ENCODE measurements around the gene PRR12. TPM values are rescaled to one million over a fixed set of nuclear protein-coding genes. Genes with fewer than 3 reads are reported as not detected.
A peak's percentile ranks its signal among the peaks of the same experiment; 100 is the strongest.

PRR12 gene
- total and polyA plus RNA-seq, 9 donors, result 2.8 to 44.1 (median 30.1) TPM

- no peaks in the 10 kb centered on the region for H3K27me3 ChIP-seq
- intact Hi-C loops (cut with DNase I), result loop anchor here in 2 of 4 donors (10.0 kb wide), 2 partner anchors 88 to 1862 kb away; partner anchors contain the start of gene ADM5 (in 1 of the 2)
These were observed 6.1 kb downstream of the PRR12 start for GRCh38 chr19:49596954-49597702.

GRCh38 chr19:49597703-49597974, 6.7 kb downstream of the PRR12 start:
- intact Hi-C loops (cut with DNase I), result loop anchor here in 2 of 4 donors (10.0 kb wide), 2 partner anchors 87 to 1863 kb away; partner anchors contain the start of gene ADM5 (in 1 of the 2)
- no peak overlapping the region for H3K27ac ChIP-seq
- peaks cover 3% of the 10 kb centered on the region for H3K4me1 ChIP-seq (ENCODE audit: insufficient read depth)
- TF ChIP-seq EP300 (IDR thresholded peaks at IDR 0.05) (no peak), POLR2A (IDR thresholded peaks at IDR 0.05) (no peak)
- TF ChIP-seq, protein P1, sequence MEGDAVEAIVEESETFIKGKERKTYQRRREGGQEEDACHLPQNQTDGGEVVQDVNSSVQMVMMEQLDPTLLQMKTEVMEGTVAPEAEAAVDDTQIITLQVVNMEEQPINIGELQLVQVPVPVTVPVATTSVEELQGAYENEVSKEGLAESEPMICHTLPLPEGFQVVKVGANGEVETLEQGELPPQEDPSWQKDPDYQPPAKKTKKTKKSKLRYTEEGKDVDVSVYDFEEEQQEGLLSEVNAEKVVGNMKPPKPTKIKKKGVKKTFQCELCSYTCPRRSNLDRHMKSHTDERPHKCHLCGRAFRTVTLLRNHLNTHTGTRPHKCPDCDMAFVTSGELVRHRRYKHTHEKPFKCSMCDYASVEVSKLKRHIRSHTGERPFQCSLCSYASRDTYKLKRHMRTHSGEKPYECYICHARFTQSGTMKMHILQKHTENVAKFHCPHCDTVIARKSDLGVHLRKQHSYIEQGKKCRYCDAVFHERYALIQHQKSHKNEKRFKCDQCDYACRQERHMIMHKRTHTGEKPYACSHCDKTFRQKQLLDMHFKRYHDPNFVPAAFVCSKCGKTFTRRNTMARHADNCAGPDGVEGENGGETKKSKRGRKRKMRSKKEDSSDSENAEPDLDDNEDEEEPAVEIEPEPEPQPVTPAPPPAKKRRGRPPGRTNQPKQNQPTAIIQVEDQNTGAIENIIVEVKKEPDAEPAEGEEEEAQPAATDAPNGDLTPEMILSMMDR (IDR thresholded peaks at IDR 0.05), result no peak
- no peaks in the 10 kb centered on the region for H3K27me3 ChIP-seq
- WGBS, 3 donors, result 89 to 92% (median 91%) methylated on average over 28 to 29 of the region's 29 CpGs
- no peaks in the 10 kb centered on the region for H3K36me3 ChIP-seq
- H3K4me3 ChIP-seq, result no peak overlapping the region
- no peak for DNase-seq
- H3K9me3 ChIP-seq, result no peaks in the 10 kb centered on the region

More at GRCh38 chr19:49596954-49597702, 6.1 kb downstream of the PRR12 start:
- Histone ChIP-seq H3K4me3 (no peak overlapping the region), H3K27ac (no peak overlapping the region), H3K9me3 (no peaks in the 10 kb centered on the region), H3K4me1 (ENCODE audit: insufficient read depth) (peaks cover 3% of the 10 kb centered on the region), H3K36me3 (no peaks in the 10 kb centered on the region)
- TF ChIP-seq POLR2A (IDR thresholded peaks at IDR 0.05) (no peak), EP300 (IDR thresholded peaks at IDR 0.05) (no peak)
- TF ChIP-seq, protein P1 (IDR thresholded peaks at IDR 0.05), result no peak
- peak in 1 of 5 donors; percentile 46 for DNase-seq
- WGBS, 3 donors, result 90 to 95% (median 94%) methylated on average over 63 to 65 of the region's 65 CpGs

GRCh38 chr19:49599378-49600295, 8.7 kb downstream of the PRR12 start:
- H3K27me3 ChIP-seq, result no peaks in the 10 kb centered on the region
- TF ChIP-seq EP300 (IDR thresholded peaks at IDR 0.05), result no peak
- TF ChIP-seq, protein P1 (IDR thresholded peaks at IDR 0.05), result no peak
- no peak for TF ChIP-seq POLR2A (IDR thresholded peaks at IDR 0.05)
- no peak overlapping the region for H3K27ac ChIP-seq
- no peaks in the 10 kb centered on the region for H3K9me3 ChIP-seq
- WGBS, 3 donors, result 89 to 95% (median 92%) methylated on average over 24 to 26 of the region's 26 CpGs
- no peaks in the 10 kb centered on the region for H3K4me1 ChIP-seq (ENCODE audit: insufficient read depth)
- H3K4me3 ChIP-seq, result no peak overlapping the region
- intact Hi-C loops (cut with DNase I), result loop anchor here in 2 of 4 donors (10.0 kb wide), 2 partner anchors 85 to 1865 kb away; partner anchors contain the start of gene ADM5 (in 1 of the 2)
- no peak for DNase-seq
- H3K36me3 ChIP-seq, result no peaks in the 10 kb centered on the region

GRCh38 chr19:49601482-49602038, 10.6 kb downstream of the PRR12 start:
- no peak for DNase-seq
- no peak overlapping the region for H3K27ac ChIP-seq
- TF ChIP-seq EP300 (IDR thresholded peaks at IDR 0.05), result no peak
- TF ChIP-seq, protein P1 (IDR thresholded peaks at IDR 0.05), result no peak
- no peak for TF ChIP-seq POLR2A (IDR thresholded peaks at IDR 0.05)
- WGBS, 3 donors, result 92 to 94% (median 93%) methylated on average over 37 to 38 of the region's 38 CpGs
- H3K4me1 ChIP-seq (ENCODE audit: insufficient read depth), result no peaks in the 10 kb centered on the region
- H3K9me3 ChIP-seq, result no peaks in the 10 kb centered on the region
- H3K36me3 ChIP-seq, result no peaks in the 10 kb centered on the region
- intact Hi-C loops (cut with DNase I), result no loop called here
- H3K27me3 ChIP-seq, result no peaks in the 10 kb centered on the region
- H3K4me3 ChIP-seq, result no peak overlapping the region
